GM21737 (cell line): Measurements from ENCODE around the gene PRRC2B.

Experiments
- ATAC-seq: cut with Tn5 transposase; IDR thresholded peaks from one replicate; pipeline ENCODE4 v1.9.1; 2021; ENCODE audit warnings: mild to moderate bottlenecking, moderate library complexity; ENCODE audit not compliant: unreplicated experiment

PRRC2B gene

GRCh38 chr9:131406563-131407436 lies 12.9 kb downstream of the PRRC2B start:
- no peak for ATAC-seq

DNA sequence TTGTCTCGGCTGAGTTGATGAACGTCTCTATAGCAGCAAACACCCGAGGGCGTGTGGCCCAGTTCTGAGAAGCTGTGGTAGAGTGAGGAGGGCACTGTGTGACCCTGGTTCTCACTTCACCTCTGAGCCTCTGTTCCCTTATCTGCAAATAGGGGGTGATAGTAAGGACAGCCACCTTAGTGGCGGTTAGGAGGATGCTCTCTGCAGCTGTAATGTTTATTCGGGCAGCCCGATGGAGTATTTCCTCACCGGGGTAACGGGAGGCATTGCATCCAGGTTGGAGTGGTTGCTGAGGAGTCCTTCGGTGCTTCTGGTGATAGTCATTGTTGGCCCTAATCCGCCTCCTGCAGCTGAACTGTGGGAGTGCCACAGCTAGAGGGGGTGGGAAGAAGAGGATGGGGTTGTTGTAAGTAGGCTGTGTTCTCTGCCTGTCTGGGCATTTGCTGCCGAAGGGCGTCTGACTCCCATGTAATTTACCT lies 13.9 kb downstream of the PRRC2B start:
- ATAC-seq = no peak

DNA sequence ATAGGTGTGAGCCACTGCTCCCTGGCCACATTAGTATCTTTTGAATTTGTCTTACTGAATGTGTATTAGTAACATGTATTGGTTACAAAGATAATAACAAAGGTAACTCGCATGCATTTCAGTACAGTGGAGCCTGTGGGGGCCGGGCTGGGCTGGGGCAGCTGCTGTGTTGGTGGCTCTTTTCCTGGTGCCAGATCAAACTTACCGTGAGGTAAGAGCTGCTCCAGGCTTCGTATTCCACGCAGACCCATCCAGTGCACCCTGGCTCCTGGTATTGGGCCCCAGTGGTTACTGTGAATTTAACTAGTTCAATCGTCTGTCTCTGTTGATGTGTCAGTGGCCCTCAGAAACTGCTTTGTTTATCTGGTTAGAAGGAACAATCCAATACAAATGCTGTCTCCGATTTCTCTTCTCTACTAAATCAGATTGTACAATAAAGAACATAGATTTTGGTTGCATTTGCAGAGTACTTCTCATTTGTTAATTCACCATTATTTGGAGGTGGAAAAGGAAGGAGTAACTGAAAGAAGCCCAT lies 15.6 kb downstream of the PRRC2B start:
- ATAC-seq = no peak

- no peak for ATAC-seq
Observed at GRCh38 chr9:131410044-131410491, 16.2 kb downstream of the PRRC2B start.

GRCh38 chr9:131411719-131412681 lies 18.1 kb downstream of the PRRC2B start:
- no peak for ATAC-seq

- ATAC-seq = no peak
Observed at GRCh38 chr9:131416509-131416908, 22.6 kb downstream of the PRRC2B start.

- no peak for ATAC-seq
Observed at GRCh38 chr9:131417264-131418142, 23.6 kb downstream of the PRRC2B start.

DNA sequence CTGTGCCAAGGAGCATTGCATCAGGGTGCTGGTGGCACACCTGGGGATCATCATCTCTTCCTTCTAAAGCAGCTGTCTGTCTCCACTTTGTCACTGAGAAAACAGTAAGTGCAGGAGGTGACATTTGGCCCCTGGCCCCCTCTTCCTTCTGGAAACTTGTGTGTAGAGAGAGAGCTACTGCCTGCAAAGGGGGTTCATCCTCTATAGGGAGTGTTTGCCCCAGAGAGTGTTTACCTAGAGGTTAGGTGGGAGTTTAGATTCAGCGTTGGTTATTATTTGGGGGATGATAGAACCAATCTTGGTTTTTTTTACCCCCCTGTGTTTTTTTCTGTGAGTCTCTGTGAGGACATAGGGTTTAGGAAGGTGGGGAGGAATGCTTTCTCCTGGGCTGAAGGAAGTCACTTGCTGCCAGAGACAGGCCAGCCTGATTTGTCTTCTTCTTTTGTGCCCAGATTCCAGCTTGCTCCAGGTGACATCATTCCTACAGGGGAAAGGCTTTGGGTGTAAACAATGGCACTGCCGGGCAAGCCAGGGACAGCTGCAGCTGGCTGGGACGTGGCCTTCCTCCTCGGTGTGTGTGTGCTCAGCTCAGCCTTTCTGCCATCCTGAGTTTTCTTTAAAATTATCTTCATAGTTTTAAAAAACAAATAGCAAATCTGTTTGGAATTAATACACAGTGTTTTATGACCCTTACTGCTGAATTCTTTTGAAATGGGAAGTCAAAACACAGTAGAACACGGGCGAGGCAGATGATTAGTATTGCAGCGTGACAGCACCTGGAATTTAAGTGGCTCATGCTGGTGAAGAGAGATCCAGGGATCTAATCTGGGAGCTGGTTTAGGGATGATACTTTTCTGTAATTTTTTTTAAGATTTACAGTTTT lies 24.5 kb downstream of the PRRC2B start:
- no peak for ATAC-seq

- no peak for ATAC-seq
Observed at GRCh38 chr9:131419026-131419614, 25.2 kb downstream of the PRRC2B start.

DNA sequence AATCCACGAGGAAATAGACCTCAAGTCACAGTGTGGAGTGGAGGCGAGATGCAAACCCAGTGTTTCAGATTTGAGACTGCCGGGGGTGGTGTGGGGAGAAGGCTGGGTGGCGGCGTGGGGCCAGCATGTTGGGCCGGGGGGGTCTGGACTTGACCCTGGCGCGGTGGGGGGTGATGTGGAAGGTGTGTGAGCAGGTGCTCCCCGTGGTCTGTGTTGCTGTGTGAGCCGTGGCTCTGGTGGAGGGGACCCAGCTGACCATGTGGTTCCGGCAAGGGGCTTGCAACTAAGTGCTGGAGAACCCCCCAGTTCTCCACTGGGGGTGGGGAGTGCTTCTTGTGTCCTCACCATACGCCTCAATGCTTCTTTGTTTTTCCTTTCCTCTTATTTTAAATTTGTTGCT lies 25.8 kb downstream of the PRRC2B start:
- no peak for ATAC-seq

DNA sequence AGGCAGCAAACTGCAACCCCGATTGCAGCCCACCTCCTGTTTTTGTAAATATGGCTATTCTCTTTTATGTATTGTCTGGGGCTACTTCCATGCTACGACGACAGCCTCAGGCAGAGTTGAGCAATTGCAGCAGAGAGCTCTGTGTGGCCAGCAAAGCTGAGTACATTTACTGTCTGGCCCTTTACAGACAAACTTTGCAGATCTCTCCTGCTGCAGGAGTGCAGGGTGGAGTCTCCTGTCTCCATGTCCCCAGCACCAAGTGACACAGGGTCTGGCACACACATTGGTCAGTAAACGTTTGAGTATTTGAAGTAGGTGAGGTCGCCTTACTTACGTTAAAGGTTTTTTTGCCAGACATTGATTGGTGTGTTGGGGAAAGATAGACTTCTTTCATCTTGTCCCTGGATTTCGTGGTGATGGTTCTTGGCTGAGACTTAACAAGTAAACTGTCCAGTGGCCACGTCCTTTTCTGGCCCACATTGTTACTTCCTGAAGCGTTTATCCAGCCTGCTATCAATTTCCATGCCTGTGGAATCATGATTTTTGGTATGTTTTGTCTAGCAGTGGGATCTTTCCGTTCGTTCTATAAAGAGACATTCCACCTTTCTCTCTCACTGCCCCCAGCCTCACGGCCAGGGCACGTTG lies 27.2 kb downstream of the PRRC2B start:
- no peak for ATAC-seq

DNA sequence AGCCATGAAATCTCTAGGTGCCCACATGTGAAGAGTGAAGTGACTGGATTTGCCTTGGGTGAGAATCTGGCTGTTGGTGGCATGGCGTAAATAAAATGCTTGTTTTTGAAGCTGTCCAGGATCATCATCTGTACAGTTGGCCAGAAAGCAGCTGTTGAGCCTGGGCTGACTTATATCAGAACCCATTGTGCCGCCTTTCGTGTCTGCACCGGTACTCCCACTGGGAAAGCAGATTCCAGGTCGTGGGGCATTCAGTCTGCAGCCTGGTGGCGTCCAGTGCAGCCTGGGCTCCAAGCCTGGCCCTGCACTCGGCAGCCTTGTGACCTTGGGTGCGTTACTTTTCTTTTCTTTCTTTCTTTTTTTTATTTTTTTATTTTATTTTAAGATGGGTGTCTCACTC lies 27.8 kb downstream of the PRRC2B start:
- no peak for ATAC-seq

GRCh38 chr9:131422241-131422792 lies 28.4 kb downstream of the PRRC2B start:
- ATAC-seq = no peak

DNA sequence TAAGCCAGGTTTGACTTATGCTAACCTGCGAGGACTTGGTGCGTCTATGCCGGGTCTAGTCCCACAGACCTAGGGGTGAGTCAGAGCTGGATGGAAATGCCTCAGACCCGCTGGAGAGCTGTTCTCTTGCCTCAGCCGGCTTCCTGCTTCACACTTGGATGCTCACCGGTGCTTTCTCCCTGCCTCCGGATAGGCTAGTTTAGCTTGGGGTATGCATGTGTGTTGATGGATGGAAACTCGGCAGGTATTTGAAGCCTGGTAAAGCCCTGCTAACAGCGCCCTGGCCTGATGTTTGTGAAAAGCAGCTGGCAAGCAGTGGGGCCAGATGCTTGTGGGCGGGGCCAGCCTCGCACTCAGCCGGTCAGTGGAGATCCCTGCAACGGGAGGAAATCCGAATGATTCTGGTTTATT lies 29.3 kb downstream of the PRRC2B start:
- ATAC-seq = no peak

- no peak for ATAC-seq
Observed at GRCh38 chr9:131426545-131426944, 32.7 kb downstream of the PRRC2B start.

DNA sequence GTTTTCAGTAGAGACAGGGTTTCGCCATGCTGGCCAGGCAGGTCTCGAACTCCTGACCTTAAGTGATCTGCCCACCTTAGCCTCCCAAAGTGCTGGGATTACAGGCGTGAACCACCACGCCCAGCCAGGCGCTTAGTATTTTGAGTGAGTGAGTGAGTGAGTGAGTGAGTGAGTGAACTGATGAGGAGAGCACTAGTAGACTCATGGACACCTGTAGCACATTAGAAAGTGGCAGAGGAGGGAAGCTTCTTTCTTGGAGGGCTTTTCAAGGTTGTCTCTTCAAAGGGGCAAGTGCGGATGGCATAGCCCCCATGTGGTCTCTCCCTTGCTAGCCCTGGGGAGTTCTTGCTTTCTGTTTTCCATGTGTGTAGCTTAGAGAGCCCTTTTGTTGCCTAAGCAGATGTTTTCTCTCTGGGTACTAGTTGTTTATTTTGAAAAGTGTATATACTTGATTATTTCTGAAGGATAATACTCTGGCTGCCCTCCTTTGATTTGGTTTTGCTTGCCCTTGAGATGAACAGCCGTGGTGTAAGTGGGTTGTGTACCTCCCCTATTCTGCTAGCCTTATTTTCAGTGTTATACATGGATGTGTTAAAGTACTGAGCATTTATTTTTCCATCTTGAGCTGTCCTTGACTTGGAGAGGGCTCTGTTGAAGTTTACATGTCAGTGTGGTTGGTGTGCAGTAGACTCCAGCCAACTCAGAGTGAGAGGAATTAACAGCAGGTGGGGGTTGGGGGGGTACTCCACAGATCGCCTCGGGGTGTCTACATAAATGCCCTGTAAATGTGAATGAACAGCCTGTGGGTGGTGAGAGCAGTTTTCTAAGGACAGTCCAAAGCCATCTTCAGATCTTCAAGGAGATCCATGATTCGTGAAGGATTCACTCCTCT lies 35.5 kb downstream of the PRRC2B start:
- no peak for ATAC-seq

DNA sequence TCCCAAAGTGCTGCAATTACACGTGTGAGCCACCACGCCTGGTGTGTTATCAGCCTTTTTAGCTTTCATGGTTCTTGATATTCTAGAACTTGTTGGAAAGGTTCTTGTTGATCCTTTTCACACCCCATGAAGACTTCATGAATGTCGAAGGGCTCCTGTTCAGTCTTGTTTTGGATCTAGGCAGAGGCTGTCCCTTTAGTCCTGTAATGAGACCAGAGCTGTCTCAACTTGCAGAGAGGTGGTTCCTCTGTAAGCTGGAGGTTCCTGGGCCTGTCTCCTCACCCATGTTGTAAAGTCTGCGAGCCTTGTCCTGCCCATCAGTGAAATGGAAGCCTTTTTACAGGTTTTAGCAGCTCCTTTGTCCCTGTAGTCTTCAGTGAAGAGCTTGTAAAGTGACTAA lies 38.2 kb downstream of the PRRC2B start:
- ATAC-seq = no peak
